ENCODE measurements around the gene SP140. TPM values are rescaled to one million over a fixed set of nuclear protein-coding genes. Genes with fewer than 3 reads are reported as not detected.

Gene SP140
- total RNA-seq, 1 experiment from 2014 or later: 2.6 TPM

DNA sequence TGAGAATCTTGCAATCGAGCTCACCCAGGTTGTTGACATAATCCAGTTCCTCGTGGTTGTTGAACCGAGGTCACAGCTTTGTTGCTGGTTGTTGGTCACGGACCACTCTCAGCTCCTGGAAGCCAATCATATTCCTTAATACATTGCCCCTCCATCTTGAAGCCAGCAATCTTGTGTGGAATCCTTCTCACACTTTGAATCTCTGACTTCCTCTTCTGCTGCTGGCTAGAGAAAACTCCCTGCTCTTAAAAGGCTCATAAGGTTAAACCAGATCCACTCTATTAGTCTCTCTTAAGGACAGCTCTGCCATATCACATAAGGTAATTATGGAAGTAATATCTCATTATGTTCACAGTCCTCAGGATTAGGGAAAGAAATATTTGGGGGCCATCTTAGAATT, 41.1 kb downstream of the SP140 start (continued):
- TF ChIP-seq, protein P1, sequence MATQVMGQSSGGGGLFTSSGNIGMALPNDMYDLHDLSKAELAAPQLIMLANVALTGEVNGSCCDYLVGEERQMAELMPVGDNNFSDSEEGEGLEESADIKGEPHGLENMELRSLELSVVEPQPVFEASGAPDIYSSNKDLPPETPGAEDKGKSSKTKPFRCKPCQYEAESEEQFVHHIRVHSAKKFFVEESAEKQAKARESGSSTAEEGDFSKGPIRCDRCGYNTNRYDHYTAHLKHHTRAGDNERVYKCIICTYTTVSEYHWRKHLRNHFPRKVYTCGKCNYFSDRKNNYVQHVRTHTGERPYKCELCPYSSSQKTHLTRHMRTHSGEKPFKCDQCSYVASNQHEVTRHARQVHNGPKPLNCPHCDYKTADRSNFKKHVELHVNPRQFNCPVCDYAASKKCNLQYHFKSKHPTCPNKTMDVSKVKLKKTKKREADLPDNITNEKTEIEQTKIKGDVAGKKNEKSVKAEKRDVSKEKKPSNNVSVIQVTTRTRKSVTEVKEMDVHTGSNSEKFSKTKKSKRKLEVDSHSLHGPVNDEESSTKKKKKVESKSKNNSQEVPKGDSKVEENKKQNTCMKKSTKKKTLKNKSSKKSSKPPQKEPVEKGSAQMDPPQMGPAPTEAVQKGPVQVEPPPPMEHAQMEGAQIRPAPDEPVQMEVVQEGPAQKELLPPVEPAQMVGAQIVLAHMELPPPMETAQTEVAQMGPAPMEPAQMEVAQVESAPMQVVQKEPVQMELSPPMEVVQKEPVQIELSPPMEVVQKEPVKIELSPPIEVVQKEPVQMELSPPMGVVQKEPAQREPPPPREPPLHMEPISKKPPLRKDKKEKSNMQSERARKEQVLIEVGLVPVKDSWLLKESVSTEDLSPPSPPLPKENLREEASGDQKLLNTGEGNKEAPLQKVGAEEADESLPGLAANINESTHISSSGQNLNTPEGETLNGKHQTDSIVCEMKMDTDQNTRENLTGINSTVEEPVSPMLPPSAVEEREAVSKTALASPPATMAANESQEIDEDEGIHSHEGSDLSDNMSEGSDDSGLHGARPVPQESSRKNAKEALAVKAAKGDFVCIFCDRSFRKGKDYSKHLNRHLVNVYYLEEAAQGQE (IDR thresholded peaks at IDR 0.05; ENCODE audit: low read depth): no peak
- TF ChIP-seq, protein P2, sequence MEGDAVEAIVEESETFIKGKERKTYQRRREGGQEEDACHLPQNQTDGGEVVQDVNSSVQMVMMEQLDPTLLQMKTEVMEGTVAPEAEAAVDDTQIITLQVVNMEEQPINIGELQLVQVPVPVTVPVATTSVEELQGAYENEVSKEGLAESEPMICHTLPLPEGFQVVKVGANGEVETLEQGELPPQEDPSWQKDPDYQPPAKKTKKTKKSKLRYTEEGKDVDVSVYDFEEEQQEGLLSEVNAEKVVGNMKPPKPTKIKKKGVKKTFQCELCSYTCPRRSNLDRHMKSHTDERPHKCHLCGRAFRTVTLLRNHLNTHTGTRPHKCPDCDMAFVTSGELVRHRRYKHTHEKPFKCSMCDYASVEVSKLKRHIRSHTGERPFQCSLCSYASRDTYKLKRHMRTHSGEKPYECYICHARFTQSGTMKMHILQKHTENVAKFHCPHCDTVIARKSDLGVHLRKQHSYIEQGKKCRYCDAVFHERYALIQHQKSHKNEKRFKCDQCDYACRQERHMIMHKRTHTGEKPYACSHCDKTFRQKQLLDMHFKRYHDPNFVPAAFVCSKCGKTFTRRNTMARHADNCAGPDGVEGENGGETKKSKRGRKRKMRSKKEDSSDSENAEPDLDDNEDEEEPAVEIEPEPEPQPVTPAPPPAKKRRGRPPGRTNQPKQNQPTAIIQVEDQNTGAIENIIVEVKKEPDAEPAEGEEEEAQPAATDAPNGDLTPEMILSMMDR (IDR thresholded peaks at IDR 0.05 in 2 of 3, conservative IDR thresholded peaks at IDR 0.05 in 1 of 3; ENCODE audit: borderline replicate concordance in 1 of 3, insufficient read depth in 1 of 3, low read depth in 2 of 3, low read length in 2 of 3): no peak

DNA sequence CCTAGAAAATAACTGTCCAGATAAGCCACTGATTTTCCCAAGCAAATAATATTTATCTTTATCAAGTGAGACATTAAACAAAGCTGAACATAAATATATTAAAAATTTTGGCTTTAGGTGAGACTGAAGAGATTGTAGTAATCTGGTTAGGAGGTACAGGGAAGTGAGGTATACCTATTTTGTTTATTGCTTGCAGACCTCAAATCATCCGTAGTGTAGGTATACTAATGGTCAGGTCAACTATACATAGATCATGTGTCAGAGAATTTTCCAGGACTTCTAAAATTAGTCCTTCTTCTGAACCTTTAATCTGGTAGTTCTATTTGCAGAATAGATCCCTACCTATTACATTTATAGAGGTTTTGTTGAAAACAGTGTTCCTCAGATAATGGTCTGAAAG, 41.5 kb downstream of the SP140 start:
- H4K20me1 ChIP-seq (ENCODE audit: insufficient read depth): no peaks in the 10 kb centered on the region
- intact Hi-C loops (cut with micrococcal nuclease): no loop called here
- POLR2A ChIA-PET: no interaction called here
- H3K36me3 ChIP-seq (ENCODE audit: control insufficient read depth in 1 of 2, insufficient read depth in 2 of 2, low read length in 2 of 2): no peaks in the 10 kb centered on the region
- H3K27me3 ChIP-seq (ENCODE audit: insufficient read depth, low read length): no peaks in the 10 kb centered on the region
- no peak for ATAC-seq
- RAD21 ChIA-PET (ENCODE audit: low non-redundant PET in 1 of 2, low total read pairs in 2 of 2, uncharacterized antibody in 2 of 2, unreplicated experiment in 2 of 2): no interaction called here
- CTCF ChIA-PET: no interaction called here
- no TSS peak for BruUV-seq (replicated peaks)
- H3K9me3 ChIP-seq (ENCODE audit: control insufficient read depth in 1 of 2, insufficient read depth in 1 of 2, low read depth in 1 of 2, low read length in 2 of 2): no peaks in the 10 kb centered on the region
- no peak overlapping the region for H3K9ac ChIP-seq (ENCODE audit: low read length)
- no peak for DNase-seq (ENCODE audit: low read depth, low spot score)
- no peak overlapping the region for H3K4me2 ChIP-seq (ENCODE audit: low read length)
- H2AFZ ChIP-seq (ENCODE audit: low read depth, low read length, poor library complexity, severe bottlenecking): no peak overlapping the region
- H3K79me2 ChIP-seq (ENCODE audit: insufficient read depth, low read length): no peaks in the 10 kb centered on the region
- peaks cover 0 to 6% of the 10 kb centered on the region in 2 experiments; a peak in 1 of 4 replicates for H3K4me1 ChIP-seq (ENCODE audit: control insufficient read depth in 1 of 2, insufficient read depth in 2 of 2, low read length in 2 of 2)
- H3K9me2 ChIP-seq (ENCODE audit: insufficient read depth): no peaks in the 10 kb centered on the region
- no peak overlapping the region for H3K4me3 ChIP-seq (replicated peaks in 1 of 2; ENCODE audit: low read depth in 1 of 2, low read length in 2 of 2)
- H3K27ac ChIP-seq (ENCODE audit: low read depth, low read length): no peak overlapping the region
- no peak for TF ChIP-seq POLR2A (IDR thresholded peaks at IDR 0.05; ENCODE audit: borderline replicate concordance, extremely low read depth, insufficient read depth, insufficient read length)
- TF ChIP-seq EZH2 (IDR thresholded peaks at IDR 0.05): no peak
- TF ChIP-seq, protein P2 (IDR thresholded peaks at IDR 0.05 in 2 of 3, conservative IDR thresholded peaks at IDR 0.05 in 1 of 3; ENCODE audit: borderline replicate concordance in 1 of 3, insufficient read depth in 1 of 3, low read depth in 2 of 3, low read length in 2 of 3): no peak
- TF ChIP-seq SIN3A (IDR thresholded peaks at IDR 0.05; ENCODE audit: low read depth): no peak
- TF ChIP-seq, protein P1 (IDR thresholded peaks at IDR 0.05; ENCODE audit: low read depth): no peak
- TF ChIP-seq, protein P3, sequence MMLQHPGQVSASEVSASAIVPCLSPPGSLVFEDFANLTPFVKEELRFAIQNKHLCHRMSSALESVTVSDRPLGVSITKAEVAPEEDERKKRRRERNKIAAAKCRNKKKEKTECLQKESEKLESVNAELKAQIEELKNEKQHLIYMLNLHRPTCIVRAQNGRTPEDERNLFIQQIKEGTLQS (IDR thresholded peaks at IDR 0.05): no peak
- TF ChIP-seq CBX3 (IDR thresholded peaks at IDR 0.05; ENCODE audit: low read depth): no peak
- no peak for TF ChIP-seq TCF7L2 (IDR thresholded peaks at IDR 0.05; ENCODE audit: borderline replicate concordance, extremely low read depth, insufficient read depth, insufficient read length)
- no peak for TF ChIP-seq POLR2AphosphoS5 (IDR thresholded peaks at IDR 0.05; ENCODE audit: low read depth, low read length)
